Stimulated activated CD4-positive, alpha-beta T cell treated with anti-CD3 and anti-CD28 coated beads, Interleukin-15, amount 100 ng/mL, for 48 hours (primary cell): ENCODE data around the gene NUCB1.
"Not testable (repeated sequence)": the region's sequence is repeated elsewhere in the genome, so short reads cannot be mapped to it uniquely, and the experiment has no call there.

Source experiments
- DNase-seq, 2 donors: peaks; one replicate each; pipeline ENCODE4 v3.0.0-alpha.2; 2020; ENCODE audit warnings: low read depth in 2 of 2

Gene NUCB1

GRCh38 chr19:48905664-48906063 is 5.6 kb downstream of the NUCB1 start:
- no peak for DNase-seq

GRCh38 chr19:48906324-48906723 is 6.2 kb downstream of the NUCB1 start:
- DNase-seq = no peak

GRCh38 chr19:48907671-48908070 is 7.6 kb downstream of the NUCB1 start:
- DNase-seq = no peak

- not testable (repeated sequence) for DNase-seq
Measured at GRCh38 chr19:48909424-48910077, 9.4 kb downstream of the NUCB1 start.

GRCh38 chr19:48910803-48911202 is 10.7 kb downstream of the NUCB1 start:
- DNase-seq = no peak

DNA sequence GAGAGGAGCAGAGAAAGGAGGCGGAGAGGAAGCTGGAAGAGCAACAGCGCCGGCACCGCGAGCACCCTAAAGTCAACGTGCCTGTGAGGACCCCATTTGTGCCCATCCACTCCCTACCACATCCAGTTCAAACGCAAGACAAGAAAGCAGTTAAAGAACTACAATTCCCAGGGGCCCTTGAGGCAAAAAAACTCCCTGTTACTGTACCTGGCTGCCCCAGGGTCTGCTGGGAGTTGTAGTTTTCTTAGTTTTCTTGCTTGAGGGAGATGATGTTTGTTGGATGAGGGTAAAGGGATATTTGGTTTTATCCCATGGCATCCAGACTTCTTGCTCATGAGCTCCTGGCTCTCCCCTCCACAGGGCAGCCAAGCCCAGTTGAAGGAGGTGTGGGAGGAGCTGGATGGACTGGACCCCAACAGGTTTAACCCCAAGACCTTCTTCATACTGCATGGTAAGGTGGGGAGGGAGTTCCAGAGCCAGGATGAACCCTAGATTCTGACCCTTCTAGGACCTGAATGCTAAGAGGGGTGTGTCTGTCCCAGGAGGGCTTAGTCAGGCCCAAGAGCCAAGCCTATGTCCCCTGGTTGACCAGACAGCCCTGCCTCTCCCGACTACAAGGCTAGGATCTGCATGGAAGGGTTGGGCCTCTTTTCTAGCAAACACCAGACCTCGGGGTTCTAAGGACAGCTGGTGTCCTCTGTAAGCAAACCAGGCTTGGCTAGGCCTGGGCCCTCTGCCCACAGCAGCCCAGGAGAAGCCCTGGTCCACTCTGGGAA is 13.2 kb downstream of the NUCB1 start:
- no peak for DNase-seq

GRCh38 chr19:48914181-48914580 is 14.1 kb downstream of the NUCB1 start:
- no peak for DNase-seq

- DNase-seq = no peak
Measured at GRCh38 chr19:48915757-48916156, 15.6 kb downstream of the NUCB1 start.

- DNase-seq = no peak
Measured at GRCh38 chr19:48918071-48918470, 18.0 kb downstream of the NUCB1 start.

DNA sequence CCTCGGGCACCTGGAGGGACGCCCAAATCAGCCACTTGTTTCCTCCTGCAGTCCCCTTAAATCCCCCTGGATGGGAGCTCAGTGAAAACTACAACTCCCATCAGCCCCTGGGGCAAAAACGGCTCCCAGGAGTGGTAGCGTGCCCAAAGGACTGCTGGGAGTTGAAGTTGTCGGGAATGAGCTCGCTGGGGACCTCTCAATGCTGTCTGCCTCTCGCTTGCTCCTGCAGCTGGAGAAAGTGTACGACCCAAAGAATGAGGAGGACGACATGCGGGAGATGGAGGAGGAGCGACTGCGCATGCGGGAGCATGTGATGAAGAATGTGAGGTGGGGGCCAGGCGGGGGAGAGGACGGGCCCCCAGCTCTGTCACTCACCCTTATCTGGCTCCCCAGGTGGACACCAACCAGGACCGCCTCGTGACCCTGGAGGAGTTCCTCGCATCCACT is 18.7 kb downstream of the NUCB1 start:
- DNase-seq = no peak

DNA sequence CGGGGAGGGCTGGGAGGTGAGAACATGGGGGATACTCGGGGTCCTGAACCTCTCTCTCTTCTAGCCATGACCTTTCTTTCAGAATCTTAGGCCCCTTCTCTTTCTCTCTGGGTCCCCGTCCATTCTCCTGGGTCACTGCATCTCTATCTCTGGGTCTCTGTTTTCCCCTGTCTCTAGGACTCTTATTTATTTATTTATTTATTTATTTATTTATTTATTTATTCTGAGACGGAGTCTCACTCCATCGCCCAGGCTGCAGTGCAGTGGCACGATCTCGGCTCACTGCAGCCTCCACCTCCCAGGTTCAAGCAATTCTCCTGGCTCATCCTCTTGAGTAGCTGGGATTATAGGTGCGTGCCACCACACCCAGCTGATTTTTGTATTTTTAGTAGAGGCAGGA is 19.2 kb downstream of the NUCB1 start:
- DNase-seq = not testable (repeated sequence)

- no peak for DNase-seq
Measured at GRCh38 chr19:48920949-48921348, 20.8 kb downstream of the NUCB1 start.

GRCh38 chr19:48921721-48922500 is 21.8 kb downstream of the NUCB1 start:
- no peak for DNase-seq

DNA sequence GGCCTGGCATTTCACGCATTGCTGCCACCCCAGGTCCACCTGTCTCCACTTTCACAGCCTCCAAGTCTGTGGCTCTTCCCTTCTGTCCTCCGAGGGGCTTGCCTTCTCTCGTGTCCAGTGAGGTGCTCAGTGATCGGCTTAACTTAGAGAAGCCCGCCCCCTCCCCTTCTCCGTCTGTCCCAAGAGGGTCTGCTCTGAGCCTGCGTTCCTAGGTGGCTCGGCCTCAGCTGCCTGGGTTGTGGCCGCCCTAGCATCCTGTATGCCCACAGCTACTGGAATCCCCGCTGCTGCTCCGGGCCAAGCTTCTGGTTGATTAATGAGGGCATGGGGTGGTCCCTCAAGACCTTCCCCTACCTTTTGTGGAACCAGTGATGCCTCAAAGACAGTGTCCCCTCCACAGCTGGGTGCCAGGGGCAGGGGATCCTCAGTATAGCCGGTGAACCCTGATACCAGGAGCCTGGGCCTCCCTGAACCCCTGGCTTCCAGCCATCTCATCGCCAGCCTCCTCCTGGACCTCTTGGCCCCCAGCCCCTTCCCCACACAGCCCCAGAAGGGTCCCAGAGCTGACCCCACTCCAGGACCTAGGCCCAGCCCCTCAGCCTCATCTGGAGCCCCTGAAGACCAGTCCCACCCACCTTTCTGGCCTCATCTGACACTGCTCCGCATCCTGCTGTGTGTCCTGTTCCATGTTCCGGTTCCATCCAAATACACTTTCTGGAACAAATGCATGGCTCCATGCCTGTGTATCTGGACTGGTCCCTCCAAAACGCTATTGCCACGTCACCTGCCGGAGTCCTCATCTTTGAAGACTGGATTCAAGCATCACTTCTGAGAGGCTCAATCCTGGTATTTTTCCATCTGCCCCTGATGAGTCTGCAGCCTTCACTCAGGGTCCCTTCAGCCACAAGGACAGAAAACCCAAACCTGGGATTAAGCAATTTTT is 22.7 kb downstream of the NUCB1 start:
- no peak for DNase-seq

GRCh38 chr19:48925240-48925843 is 25.2 kb downstream of the NUCB1 start:
- DNase-seq = no peak

DNA sequence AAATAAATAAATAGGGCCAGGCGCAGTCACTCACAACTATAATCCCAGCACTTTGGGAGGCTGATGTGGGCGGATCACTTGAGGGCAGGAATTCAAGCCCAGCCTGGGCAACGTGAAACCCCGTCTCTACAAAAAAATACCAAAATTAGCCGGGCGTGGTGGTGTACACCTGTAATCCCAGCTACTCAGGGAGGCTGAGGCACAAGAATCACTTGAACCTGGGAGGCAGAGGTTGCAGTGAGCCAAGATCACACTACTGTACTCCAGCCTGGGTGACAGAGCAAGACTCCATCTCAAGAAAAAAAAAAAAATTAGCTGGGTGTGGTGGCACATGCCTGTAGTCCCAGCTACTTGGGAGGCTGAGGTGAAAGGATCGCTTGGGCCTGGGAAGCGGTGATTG is 25.8 kb downstream of the NUCB1 start:
- DNase-seq = not testable (repeated sequence)

- peak in 1 of 2 donors; percentile 7 for DNase-seq
Measured at GRCh38 chr19:48926909-48927308, 26.8 kb downstream of the NUCB1 start.

DNA sequence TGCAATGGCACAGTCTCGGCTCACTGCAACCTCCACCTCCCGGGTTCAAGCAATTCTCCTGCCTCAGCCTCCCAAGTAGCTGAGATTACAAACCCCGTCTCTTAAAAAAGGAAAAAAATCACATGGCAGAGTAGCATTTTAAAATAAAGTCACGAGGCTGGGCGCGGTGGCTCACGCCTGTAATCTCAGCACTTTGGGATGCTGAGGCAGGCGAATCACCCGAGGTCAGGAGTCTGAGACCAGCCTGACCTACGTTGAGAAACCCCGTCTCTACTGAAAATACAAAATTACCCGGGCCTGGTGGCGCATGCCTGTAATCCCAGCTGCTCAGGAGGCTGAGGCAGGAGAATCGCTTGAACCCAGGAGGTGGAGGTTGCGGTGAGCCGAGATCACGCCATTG is 27.6 kb downstream of the NUCB1 start:
- not testable (repeated sequence) for DNase-seq

DNA sequence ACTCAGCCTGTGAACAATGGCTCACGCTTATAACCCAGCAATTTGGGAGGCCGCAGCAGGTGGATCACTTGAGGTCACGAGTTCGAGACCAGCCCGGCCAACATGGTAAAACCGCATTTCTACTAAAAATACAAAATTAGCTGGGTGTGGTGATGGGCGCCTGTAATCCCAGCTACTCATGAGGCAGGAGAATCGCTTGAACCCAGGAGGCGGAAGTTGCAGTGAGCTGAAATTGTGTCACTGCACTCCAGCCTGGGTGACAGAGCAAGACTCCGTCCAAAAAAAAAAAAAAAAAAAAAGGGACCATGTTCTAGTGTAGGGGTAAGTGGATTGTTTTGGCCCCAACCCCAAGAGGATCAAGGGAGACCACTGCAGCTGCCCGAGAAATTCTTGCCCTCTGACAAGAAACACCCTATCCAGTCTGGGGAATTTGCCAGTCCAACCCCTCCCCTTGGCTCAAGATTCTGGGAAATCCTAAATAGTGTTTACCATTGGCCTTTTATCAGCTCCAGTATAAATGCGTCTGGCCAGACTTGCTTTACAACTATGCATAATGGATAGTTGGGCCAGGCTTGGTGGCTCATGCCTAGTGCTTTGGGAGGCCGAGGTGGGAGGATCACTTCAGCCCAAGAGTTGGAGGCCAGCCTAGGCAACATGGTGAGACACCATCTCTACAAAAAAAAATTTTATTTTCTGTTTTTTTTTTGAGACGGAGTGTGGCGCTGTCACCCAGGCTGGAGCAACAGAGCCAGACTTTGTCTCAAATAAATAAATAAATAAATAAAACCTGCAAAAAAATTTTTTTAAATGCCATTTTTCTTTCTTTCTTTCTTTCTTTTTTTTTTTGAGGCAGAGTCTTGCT is 28.3 kb downstream of the NUCB1 start:
- no peak for DNase-seq

DNA sequence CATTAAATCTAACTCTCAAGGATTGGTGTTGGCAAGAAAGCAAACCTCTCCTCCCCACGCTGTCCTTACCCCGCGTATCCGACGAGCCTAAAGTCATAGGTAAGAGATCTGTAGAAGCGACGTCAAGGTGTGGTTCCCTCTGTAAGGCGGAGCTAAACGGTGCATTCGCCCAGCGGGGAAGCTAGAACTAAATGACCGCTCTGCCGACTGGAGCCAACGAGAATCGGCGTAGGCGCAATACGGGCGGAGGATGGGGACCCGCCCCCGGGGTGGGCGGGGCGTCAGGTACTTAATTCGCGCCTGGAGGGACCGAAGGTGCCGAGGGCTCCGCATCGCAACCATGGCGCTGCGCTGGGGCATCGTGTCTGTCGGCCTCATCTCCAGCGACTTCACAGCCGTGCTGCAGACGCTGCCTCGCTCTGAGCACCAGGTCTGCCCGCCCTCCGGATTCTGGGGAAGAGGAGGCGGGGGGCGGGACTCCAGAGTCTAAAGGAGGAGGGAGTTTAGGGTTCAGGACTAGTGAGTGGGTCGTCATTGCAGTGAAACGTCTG is 33.3 kb downstream of the NUCB1 start, which contains the start of gene DHDH:
TSS of gene DHDH (plus strand) at position 318 of the 551 bp plus-strand sequence. CDS start at position 341, 23 bp downstream.
- DNase-seq = peak; percentile 57 to 70
